NCI-H1436 treated with DMSO at 0.1 percent for 48 hours (cell line): ENCODE data around the gene NBEA.

Experiments used
- DNase-seq: peaks from one replicate; lab custom pipeline; 2025; lab: John Stamatoyannopoulos, UW

NBEA gene

DNA sequence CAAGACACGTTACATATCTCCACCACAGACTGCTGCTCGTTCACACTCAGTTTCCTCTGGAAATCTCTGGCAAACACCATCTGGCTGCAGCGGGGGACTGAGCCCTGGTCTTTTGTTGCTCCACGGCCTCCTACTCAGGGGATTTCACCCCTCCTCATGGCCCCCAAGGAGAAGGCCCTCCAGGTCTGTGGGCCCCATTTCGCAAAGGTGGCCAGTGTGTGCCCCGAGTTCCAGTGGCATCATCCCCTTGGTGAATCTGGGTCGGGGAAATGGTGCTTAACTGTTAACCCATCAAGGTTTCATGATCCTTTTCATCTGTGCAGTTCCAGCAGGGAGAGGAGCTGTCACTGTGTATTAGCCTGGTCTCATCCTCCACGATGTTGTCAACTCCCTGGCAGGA lies 769.8 kb downstream of the NBEA start:
- DNase-seq = no peak

- no peak for DNase-seq
Measured at GRCh38 chr13:35712907-35713761, 771.1 kb downstream of the NBEA start.

- no peak for DNase-seq
Measured at GRCh38 chr13:35714121-35714520, 772.1 kb downstream of the NBEA start.

- no peak for DNase-seq
Measured at GRCh38 chr13:35714588-35715377, 772.7 kb downstream of the NBEA start.

GRCh38 chr13:35716186-35716585 lies 774.1 kb downstream of the NBEA start:
- no peak for DNase-seq

DNA sequence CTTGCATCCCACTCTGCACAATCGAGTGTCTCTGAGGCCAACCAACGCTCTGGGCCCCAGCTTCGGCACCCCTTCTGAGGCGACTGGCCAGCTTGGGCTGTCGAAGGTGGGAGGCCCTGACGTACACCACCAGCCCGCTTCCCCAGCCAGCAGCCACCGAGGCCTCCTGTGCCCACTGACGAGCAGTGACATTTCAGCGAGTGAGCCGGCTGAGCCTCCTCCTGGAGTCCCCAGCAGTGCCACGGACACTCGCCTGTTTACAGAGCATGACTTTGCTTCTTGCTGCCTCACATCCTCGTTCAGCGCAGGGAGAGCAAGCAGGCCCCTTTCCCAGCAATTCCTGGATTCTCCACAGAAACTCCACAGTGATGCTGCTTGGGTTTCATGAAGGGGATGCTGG lies 774.7 kb downstream of the NBEA start:
- no peak for DNase-seq

DNA sequence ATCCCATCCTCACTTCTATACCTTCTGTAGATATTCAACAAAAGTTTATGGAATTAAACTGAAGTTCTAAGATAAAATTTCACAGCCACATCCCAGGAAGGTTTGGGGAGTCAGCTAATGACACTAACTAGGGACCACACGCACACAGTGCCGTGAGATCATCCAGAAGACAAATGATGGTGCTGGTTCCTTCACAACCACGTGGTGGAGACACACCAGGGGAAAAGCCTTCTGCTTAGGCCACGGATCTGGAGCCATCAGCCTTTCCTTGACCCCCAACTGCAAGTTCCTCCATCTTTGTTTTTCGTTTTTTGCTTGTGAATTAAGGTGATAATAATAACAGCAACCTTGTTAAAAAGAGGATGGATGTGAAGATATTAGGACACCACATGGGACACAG lies 776.0 kb downstream of the NBEA start:
- DNase-seq = no peak

DNA sequence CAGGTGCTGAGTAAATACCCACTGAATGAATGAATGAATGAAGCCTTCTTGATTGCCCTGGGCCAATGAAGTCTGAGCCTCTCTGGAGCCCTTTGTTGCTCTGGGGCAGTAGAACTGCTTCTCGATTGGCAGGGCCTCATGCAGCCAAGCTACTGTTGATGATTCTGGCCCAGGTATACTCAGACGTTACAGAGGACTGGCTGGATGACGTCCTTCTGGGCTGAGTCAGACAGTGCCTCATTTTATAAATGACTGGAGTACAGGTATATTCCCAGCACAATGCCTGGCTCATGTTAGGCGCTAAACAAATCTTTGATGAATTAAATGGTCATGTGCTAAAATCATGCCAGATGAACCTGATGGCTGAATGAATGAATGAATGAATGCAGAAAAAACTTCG lies 778.2 kb downstream of the NBEA start:
- DNase-seq = no peak

- DNase-seq = no peak
Measured at GRCh38 chr13:35720690-35721554, 778.9 kb downstream of the NBEA start.
